ENCODE results near the gene ZMYND10. TPM values are rescaled to one million over a fixed set of nuclear protein-coding genes. Genes with fewer than 3 reads are reported as not detected.
"Not testable (repeated sequence)": the region's sequence is repeated elsewhere in the genome, so short reads cannot be mapped to it uniquely, and the experiment has no call there.

The ZMYND10 gene
- total and polyA plus RNA-seq, 10 donors: 0.56 to 2.2 (median 1.2) TPM; not detected in 1

DNA sequence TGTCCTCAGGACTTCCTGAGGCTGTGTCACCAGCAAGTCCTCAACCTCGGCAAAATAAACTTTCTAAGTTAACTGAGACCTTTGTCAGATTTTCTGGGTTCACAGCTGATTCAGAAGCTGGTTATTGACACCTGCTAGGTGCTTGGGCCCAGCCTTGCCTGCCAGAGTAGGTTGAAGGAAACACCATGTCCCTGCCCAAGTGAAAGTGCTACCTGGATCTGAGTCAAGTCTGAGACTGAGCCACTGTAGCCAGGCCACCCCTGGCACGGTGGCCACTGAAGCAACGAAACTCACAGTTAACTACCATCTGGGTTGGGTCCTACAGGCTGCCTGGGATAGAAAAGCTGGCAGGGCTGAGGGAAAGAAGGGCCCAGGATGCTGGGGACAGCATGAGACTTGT, 31.2 kb downstream of the ZMYND10 start:
- Histone ChIP-seq H3K4me3 (peak overlapping the region in 1 of 8 donors; percentile 11), H3K27me3 (replicated peaks in 1 of 7) (no peaks in the 10 kb centered on the region), H3K4me1 (peaks cover 6 to 72% (median 47%) of the 10 kb centered on the region in 6 donors), H3K36me3 (peaks cover 2 to 53% (median 20%) of the 10 kb centered on the region in 6 donors), H3K27ac (peak overlapping the region in 6 of 8 donors; percentile 6 to 93 (median 47)), H3K9me3 (no peaks in the 10 kb centered on the region)
- TF ChIP-seq POLR2AphosphoS5 (IDR thresholded peaks at IDR 0.05) (peak in 1 of 3 donors; percentile 44), POLR2A (IDR thresholded peaks at IDR 0.05) (no peak)
- DNase-seq: no peak
- WGBS, 5 donors: 56 to 85% (median 77%) methylated on average over 3 of the region's 3 CpGs
- intact Hi-C loops (cut with DNase I; ENCODE audit: low total_unique reads): no loop called here

DNA sequence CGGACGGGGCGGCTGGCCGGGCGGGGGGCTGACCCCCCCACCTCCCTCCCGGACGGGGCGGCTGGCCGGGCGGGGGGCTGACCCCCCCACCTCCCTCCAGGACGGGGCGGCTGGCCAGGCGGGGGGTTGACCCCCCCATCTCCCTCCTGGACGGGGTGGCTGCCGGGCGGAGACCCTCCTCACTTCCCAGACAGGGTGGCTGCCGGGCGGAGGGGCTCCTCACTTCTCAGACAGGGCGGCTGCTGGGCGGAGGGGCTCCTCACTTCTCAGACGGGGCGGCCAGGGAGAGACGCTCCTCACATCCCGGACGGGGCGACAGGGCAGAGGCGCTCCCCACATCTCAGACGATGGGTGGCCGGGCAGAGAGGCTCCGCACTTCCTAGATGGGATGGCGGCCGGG, 33.5 kb downstream of the ZMYND10 start:
- Histone ChIP-seq H3K4me1 (peaks cover 6 to 49% (median 26%) of the 10 kb centered on the region in 6 donors), H3K9me3 (peaks cover 0 to 20% (median 14%) of the 10 kb centered on the region in 8 donors), H3K4me3 (peak overlapping the region in 6 of 8 donors; percentile 14 to 64 (median 36)), H3K36me3 (peaks cover 0 to 46% (median 3%) of the 10 kb centered on the region in 6 donors), H3K27ac (peak overlapping the region in 6 of 8 donors; percentile 43 to 88 (median 82))
- 80 to 97% (median 83%) methylated on average over 6 to 32 of the region's 32 CpGs; no CpG with 5 or more reads in 1 of the 5 donors for WGBS, 5 donors
- H3K27me3 ChIP-seq (replicated peaks in 1 of 7); DNase-seq; intact Hi-C loops (cut with DNase I; ENCODE audit: low total_unique reads): not testable (repeated sequence)

DNA sequence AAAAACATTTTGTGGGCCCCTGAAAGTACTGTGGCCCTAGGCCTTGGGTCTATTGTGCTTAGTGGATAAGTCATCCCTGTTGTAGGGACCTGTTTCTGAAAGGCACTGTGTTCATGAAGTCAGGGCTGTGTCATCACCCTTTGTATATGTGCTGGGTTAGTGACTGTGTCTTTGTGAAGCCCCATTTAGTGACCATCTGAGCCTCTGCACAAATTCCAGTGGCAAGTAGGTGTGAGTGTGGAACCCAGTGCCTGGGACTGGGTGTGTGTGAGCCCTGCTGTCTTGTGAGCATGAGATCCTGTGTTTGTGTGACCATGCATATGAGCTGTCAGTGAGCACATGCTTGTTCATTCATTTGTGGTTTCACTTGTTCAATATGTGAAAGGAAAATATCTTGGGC, 40.9 kb downstream of the ZMYND10 start:
- H3K27me3 ChIP-seq (replicated peaks in 1 of 7): no peaks in the 10 kb centered on the region
- DNase-seq: no peak
- peaks cover 0 to 19% (median 3%) of the 10 kb centered on the region in 6 donors for H3K36me3 ChIP-seq
- intact Hi-C loops (cut with DNase I; ENCODE audit: low total_unique reads): no loop called here
- H3K4me1 ChIP-seq: peaks cover 7 to 62% (median 32%) of the 10 kb centered on the region in 6 donors
- no peak overlapping the region for H3K4me3 ChIP-seq
- TF ChIP-seq POLR2AphosphoS5 (IDR thresholded peaks at IDR 0.05) (peak in 1 of 3 donors; percentile 51), POLR2A (IDR thresholded peaks at IDR 0.05) (no peak)
- H3K9me3 ChIP-seq: peaks cover 0 to 20% (median 14%) of the 10 kb centered on the region in 8 donors
- H3K27ac ChIP-seq: peak overlapping the region in 4 of 8 donors; percentile 3 to 38 (median 20)

DNA sequence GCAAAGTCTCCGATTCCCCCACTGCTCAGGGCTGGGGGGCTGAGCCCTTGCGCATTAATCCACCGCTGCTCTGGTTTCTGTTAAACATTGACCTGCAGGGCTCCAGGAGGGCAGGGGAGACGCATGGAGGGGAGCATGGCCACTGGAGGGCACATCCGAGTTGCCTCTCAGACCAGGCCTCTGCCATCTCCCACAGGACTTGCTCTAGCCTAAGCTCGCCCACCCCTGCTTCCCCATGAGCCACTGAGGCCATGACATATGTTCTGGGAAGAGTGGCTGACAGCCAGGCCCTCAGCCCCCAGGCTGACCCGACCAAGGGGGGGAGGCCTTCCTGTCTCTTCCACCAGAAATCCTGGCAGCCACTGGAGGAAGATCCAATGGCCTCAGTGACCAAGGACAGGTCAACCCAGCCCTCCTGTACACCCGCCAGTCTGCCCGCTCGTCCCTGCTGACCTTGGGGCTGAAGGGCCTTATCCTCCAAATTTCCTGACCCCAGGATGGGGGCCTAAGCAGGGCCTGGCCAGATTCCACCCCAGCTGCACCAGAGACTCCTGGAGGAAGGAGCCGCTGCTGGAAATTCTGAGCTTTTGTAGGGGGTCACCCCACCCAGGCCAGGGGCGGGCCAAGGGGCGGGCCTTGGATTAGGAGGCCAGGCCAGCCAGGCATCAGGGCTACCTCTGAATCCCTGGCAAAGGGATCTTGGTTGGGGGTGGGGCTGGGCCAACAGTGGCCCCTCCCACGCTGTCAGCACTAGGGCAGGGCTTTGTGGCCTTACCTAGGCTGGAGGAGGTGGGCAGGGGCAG, 42.3 kb downstream of the ZMYND10 start, which contains the start of gene HYAL1:
TSS of gene HYAL1 (minus strand) at position 562 of the 803 bp plus-strand sequence. CDS start 618 bp downstream, outside the sequence.
- intact Hi-C loops (cut with DNase I; ENCODE audit: low total_unique reads): no loop called here
- H3K27ac ChIP-seq: peak within 1 kb of the TSS; percentile 2 to 98 (median 94)
- peaks cover 0 to 10% (median 5%) of the 10 kb centered on the region in 8 donors for H3K9me3 ChIP-seq
- H3K4me3 ChIP-seq: peak within 1 kb of the TSS; percentile 6 to 90 (median 34)
- 38 to 73% (median 56%) methylated on average over 9 to 14 of the region's 14 CpGs for WGBS, 5 donors
- peak; percentile 91 for DNase-seq
- H3K36me3 ChIP-seq: peaks cover 0 to 8% (median 0%) of the 10 kb centered on the region in 6 donors
- H3K4me1 ChIP-seq: peaks cover 14 to 70% (median 38%) of the 10 kb centered on the region in 6 donors
- H3K27me3 ChIP-seq (replicated peaks in 1 of 7): no peaks in the 10 kb centered on the region
- peak; percentile 86 to 88 (median 86) for TF ChIP-seq POLR2AphosphoS5 (IDR thresholded peaks at IDR 0.05)
- TF ChIP-seq POLR2A (IDR thresholded peaks at IDR 0.05): no peak
- TF ChIP-seq, protein P1, sequence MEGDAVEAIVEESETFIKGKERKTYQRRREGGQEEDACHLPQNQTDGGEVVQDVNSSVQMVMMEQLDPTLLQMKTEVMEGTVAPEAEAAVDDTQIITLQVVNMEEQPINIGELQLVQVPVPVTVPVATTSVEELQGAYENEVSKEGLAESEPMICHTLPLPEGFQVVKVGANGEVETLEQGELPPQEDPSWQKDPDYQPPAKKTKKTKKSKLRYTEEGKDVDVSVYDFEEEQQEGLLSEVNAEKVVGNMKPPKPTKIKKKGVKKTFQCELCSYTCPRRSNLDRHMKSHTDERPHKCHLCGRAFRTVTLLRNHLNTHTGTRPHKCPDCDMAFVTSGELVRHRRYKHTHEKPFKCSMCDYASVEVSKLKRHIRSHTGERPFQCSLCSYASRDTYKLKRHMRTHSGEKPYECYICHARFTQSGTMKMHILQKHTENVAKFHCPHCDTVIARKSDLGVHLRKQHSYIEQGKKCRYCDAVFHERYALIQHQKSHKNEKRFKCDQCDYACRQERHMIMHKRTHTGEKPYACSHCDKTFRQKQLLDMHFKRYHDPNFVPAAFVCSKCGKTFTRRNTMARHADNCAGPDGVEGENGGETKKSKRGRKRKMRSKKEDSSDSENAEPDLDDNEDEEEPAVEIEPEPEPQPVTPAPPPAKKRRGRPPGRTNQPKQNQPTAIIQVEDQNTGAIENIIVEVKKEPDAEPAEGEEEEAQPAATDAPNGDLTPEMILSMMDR (IDR thresholded peaks at IDR 0.05 in 8 of 11, conservative IDR thresholded peaks at IDR 0.05 in 3 of 11): peak in 1 of 11 experiments; percentile 34

DNA sequence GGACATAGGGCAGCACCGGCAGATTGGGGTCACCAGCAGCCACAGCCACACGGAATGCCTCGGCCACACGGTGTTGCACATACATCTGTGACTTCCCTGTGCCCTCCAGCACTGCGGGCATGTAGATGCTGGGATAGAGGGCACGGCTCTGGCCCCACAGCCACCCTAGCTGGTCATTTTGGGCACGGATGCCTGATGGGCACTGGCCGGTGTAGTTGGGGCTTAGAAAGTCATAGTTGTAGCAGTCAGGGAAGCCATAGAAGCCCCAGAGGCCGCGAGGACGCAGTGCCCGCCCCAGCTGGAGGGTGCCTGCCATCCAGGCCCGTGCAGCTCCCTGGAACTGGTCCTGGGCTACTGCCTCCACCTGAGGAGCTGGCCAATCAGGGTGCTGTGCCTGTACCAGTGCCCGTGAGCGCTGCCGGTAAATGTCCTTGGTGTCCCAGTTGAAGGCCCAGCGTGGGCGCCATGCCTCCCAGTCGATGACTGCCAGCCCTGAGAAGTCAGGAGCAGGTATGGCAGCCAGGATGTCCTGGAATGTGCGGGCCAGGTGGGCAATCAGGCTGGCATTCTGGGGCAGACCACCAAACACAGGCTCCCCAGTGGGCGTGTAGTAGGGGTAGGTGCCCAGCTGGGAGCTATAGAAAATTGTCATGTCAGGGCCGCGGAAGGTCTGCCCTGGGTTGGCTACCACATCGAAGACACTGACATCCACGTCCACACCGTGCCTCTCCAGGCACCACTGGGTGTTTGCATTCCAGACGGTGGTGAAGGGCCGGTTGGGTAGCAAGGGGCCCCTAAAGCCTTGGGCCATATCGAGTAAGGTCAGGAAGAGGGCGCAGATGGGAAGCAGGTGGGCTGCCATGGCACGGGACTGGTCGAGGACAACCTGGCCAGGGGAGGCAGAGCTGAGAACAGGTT, 43.2 kb downstream of the ZMYND10 start:
- Histone ChIP-seq H3K9me3 (peaks cover 0 to 1% (median 0%) of the 10 kb centered on the region in 8 donors), H3K36me3 (peaks cover 0 to 5% (median 0%) of the 10 kb centered on the region in 6 donors), H3K4me1 (peaks cover 18 to 79% (median 45%) of the 10 kb centered on the region in 6 donors), H3K27me3 (replicated peaks in 1 of 7) (no peaks in the 10 kb centered on the region), H3K4me3 (peak overlapping the region; percentile 6 to 90 (median 34)), H3K27ac (peak overlapping the region; percentile 2 to 98 (median 94))
- peak; percentile 79 for DNase-seq
- 71 to 83% (median 78%) methylated on average over 24 to 32 of the region's 32 CpGs for WGBS, 5 donors
- TF ChIP-seq, protein P1 (IDR thresholded peaks at IDR 0.05 in 8 of 11, conservative IDR thresholded peaks at IDR 0.05 in 3 of 11): no peak
- peak; percentile 18 to 69 (median 22) for TF ChIP-seq POLR2AphosphoS5 (IDR thresholded peaks at IDR 0.05)
- TF ChIP-seq POLR2A (IDR thresholded peaks at IDR 0.05): no peak
- intact Hi-C loops (cut with DNase I; ENCODE audit: low total_unique reads): no loop called here
